GM23338 (cell line): ENCODE results near the gene U2SURP.

Experiments
- CREB1 ChIP-seq: fragments of 250-450 bp; sonication (Bioruptor Pico); IDR thresholded peaks from 2 replicates; pipeline ENCODE4 v1.5.0; 2020; ENCODE audit warnings: low read depth, mild to moderate bottlenecking, moderate library complexity
- CTCF ChIP-seq, 2 experiments: fragments of 200-600 bp in 1 of 2; sonication (generic) in 1 of 2; conservative IDR thresholded peaks; 2 replicates each; pipeline versions ENCODE4 v1.5.1 to v1.6.1; 2016 to 2017; ENCODE audit warnings: antibody characterized with exemption in 2 of 2, low read depth in 2 of 2, mild to moderate bottlenecking in 2 of 2, moderate library complexity in 1 of 2
- ETS1 ChIP-seq: IDR thresholded peaks from 2 replicates; pipeline ENCODE4 v1.6.1; 2016; ENCODE audit warnings: antibody characterized with exemption
- EZH2 ChIP-seq: fragments of 200-600 bp; sonication (generic); IDR thresholded peaks from one replicate; pipeline ENCODE4 v1.8.0; 2017; ENCODE audit warnings: antibody characterized with exemption, mild to moderate bottlenecking, low read depth; ENCODE audit not compliant: unreplicated experiment
- EZH2phosphoT487 ChIP-seq: fragments of 200-600 bp; sonication (generic); IDR thresholded peaks from one replicate; pipeline ENCODE4 v1.8.1; 2018; ENCODE audit warnings: antibody characterized with exemption; ENCODE audit not compliant: unreplicated experiment
- JUNB ChIP-seq: IDR thresholded peaks from one replicate; pipeline ENCODE4 v1.6.1; 2016; ENCODE audit warnings: antibody characterized with exemption; ENCODE audit not compliant: unreplicated experiment
- POLR2AphosphoS5 ChIP-seq: IDR thresholded peaks from 2 replicates; pipeline ENCODE4 v1.6.1; 2016; ENCODE audit warnings: antibody characterized with exemption, low read depth

- TF ChIP-seq EZH2phosphoT487 (no peak), CTCF (conservative IDR thresholded peaks at IDR 0.05; ENCODE audit: low read depth in 2 of 2) (no peak), EZH2 (no peak), POLR2AphosphoS5 (no peak), CREB1 (CRISPR knock-in tag) (no peak), JUNB (no peak), ETS1 (no peak)
Measured at GRCh38 chr3:142951794-142952193, 49.6 kb upstream of the U2SURP start.
